ENCODE measurements around the gene STAT2. TPM values are rescaled to one million over a fixed set of nuclear protein-coding genes. Genes with fewer than 3 reads are reported as not detected.

Gene STAT2
- total RNA-seq, 2 experiments from 2014 or later, result 116 to 124 TPM

DNA sequence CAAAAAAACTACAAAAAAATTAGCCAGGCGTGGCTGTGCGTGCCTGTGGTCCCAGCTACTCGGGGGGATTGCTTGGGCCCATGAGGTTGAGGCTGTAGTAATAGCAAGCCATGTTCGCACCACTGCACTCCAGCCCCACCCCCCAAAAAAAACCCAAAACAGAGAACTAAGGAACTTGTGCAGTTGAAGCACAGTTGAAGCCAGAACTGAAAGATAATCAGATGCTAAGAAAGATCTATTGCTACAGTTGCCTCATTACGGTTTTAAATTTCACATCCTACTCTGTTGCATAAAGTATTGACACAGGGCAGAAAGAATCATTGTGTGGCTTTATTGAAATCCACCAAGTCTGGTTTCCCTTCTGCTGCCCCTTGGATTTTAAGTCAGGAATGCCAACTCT lies 63.6 kb downstream of the STAT2 start:
- peaks cover 35% of the 10 kb centered on the region for H3K36me3 Mint-ChIP-seq (ENCODE audit: low read depth)
- ATAC-seq, result no peak

DNA sequence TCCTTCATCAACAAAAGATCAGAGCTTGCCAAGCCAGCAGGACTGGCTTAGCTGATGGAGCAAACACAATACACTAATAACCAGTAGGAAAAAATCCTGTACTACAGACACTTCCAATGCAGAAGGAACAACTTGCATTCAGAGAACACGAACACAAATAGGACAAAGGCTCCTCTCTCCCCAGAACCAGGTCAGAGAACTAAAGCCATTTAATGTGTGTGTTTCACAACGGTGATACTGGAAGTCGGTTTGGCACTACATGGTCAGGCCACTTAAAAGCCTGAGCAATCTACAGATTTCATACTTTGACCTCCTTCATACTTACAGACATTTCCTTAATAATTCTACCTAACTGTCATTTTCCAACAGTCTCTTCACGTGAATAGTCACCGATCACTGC lies 66.1 kb downstream of the STAT2 start:
- POLR2A ChIA-PET, result interaction anchor here (0.5 to 0.6 kb wide), 2 partner anchors 223 to 540 kb away, joined by 3 read pairs; no protein-coding TSS in a partner anchor
- intact Hi-C loops (cut with DNase I, micrococcal nuclease), result no loop called here
- DNase-seq, result no peak
- H3K27ac Mint-ChIP-seq, result no peak overlapping the region
- CTCF ChIA-PET, result no interaction called here
- no peaks in the 10 kb centered on the region for H3K9me3 Mint-ChIP-seq (ENCODE audit: low read depth)
- no peak for ATAC-seq
- peaks cover 55% of the 10 kb centered on the region for H3K4me1 Mint-ChIP-seq
- H3K27me3 Mint-ChIP-seq, result no peaks in the 10 kb centered on the region
- peaks cover 45% of the 10 kb centered on the region for H3K36me3 Mint-ChIP-seq (ENCODE audit: low read depth)
- H3K4me3 Mint-ChIP-seq, result no peak overlapping the region

More for the DNA sequence above, 63.6 kb downstream of the STAT2 start:
- ChIA-PET POLR2A (no interaction called here), CTCF (interaction anchor here (0.6 to 1.6 kb wide), 3 partner anchors 25 to 193 kb away, joined by 3 to 5 read pairs (median 4); no protein-coding TSS in a partner anchor)
- H3K27ac Mint-ChIP-seq, result no peak overlapping the region
- no peak overlapping the region for H3K4me3 Mint-ChIP-seq
- H3K9me3 Mint-ChIP-seq (ENCODE audit: low read depth), result no peaks in the 10 kb centered on the region
- intact Hi-C loops (cut with DNase I, micrococcal nuclease), result no loop called here
- H3K27me3 Mint-ChIP-seq, result no peaks in the 10 kb centered on the region
- H3K4me1 Mint-ChIP-seq, result peaks cover 59% of the 10 kb centered on the region
- DNase-seq, result no peak

Other genes starting within 250 kb of the STAT2 start
- 1,000 to 10,000 TPM; 5,101 to 9,949 TPM for gene RPL41, start 243.5 kb downstream of the STAT2 start, total RNA-seq
- 1 to 10 TPM; 6.4 to 6.5 TPM for gene ZC3H10, start 241.8 kb downstream of the STAT2 start, total RNA-seq
- gene ESYT1, start 231.8 kb downstream of the STAT2 start, total RNA-seq, result 100 to 1,000 TPM; 132 to 160 TPM
- 10 to 100 TPM; 76.3 to 79.3 TPM for gene MYL6B, start 207.5 kb downstream of the STAT2 start, total RNA-seq
- 100 to 1,000 TPM; 692 to 918 TPM for gene MYL6, start 201.7 kb downstream of the STAT2 start, total RNA-seq
- 100 to 1,000 TPM in 1 of 2 experiments, 10 to 100 TPM in 1; 96.9 to 123 TPM for gene SMARCC2, start 170.6 kb downstream of the STAT2 start, total RNA-seq
- gene RNF41, start 138.2 kb downstream of the STAT2 start, total RNA-seq, result 10 to 100 TPM; 25.2 to 28.8 TPM
- gene NABP2, start 135.8 kb downstream of the STAT2 start, total RNA-seq, result 10 to 100 TPM; 69.1 to 76.0 TPM
- gene SLC39A5, start 130.1 kb downstream of the STAT2 start, total RNA-seq, result 1 to 10 TPM in 1 of 2 experiments, under 1 TPM in 1; 0.53 to 1.3 TPM
- 10 to 100 TPM; 29.2 to 31.0 TPM for gene ANKRD52, start 101.7 kb downstream of the STAT2 start, total RNA-seq
- gene COQ10A, start 93.2 kb downstream of the STAT2 start, total RNA-seq, result 1 to 10 TPM; 5.2 to 7.5 TPM
- 100 to 1,000 TPM; 197 to 293 TPM for gene CS, start 59.8 kb downstream of the STAT2 start, total RNA-seq
- gene CNPY2, start 44.1 kb downstream of the STAT2 start, total RNA-seq, result 10 to 100 TPM; 77.4 to 82.6 TPM
- 10 to 100 TPM; 54.6 to 62.5 TPM for gene PAN2, start 26.1 kb downstream of the STAT2 start, total RNA-seq
- gene IL23A, start 21.2 kb downstream of the STAT2 start, total RNA-seq, result 10 to 100 TPM; 18.5 to 21.6 TPM
- not detected for gene APOF, start 2.8 kb upstream of the STAT2 start, total RNA-seq
- 10 to 100 TPM; 46.3 to 47.3 TPM for gene TIMELESS, start 89.3 kb upstream of the STAT2 start, total RNA-seq
- not detected for gene MIP, start 94.5 kb upstream of the STAT2 start, total RNA-seq
- gene SPRYD4, start 108.5 kb upstream of the STAT2 start, total RNA-seq, result 1 to 10 TPM; 3.1 TPM
- gene GLS2, start 128.1 kb upstream of the STAT2 start, total RNA-seq, result 1 to 10 TPM; 8.7 TPM
- gene RBMS2, start 161.7 kb upstream of the STAT2 start, total RNA-seq, result 1 to 10 TPM; 5.0 to 7.0 TPM

Measured in activated CD4-positive, alpha-beta T cell treated with anti-CD3 and anti-CD28 coated beads for 36 hours (primary cell).